Body of pancreas (tissue), 4 donors: ENCODE data around the gene P2RX6.

Experiments
- CTCF ChIP-seq, 7 experiments: fragments of 450-650 bp in 4 of 7; fragments of 200-600 bp in 3 of 7; sonication (generic) in 3 of 7; IDR thresholded peaks; one replicate each; pipeline ENCODE4 v1.5.1; 2016 to 2019; ENCODE audit warnings: antibody characterized with exemption in 7 of 7
- POLR2A ChIP-seq, 3 donors: fragments of 450-650 bp; IDR thresholded peaks; one replicate each; pipeline ENCODE4 v1.6.1; 2016; ENCODE audit warnings: antibody characterized with exemption in 3 of 3, mild to moderate bottlenecking in 2 of 3

GRCh38 chr22:20991252-20992055 lies 23.5 kb upstream of the P2RX6 start:
- TF ChIP-seq CTCF (IDR thresholded peaks at IDR 0.05) (no peak), POLR2A (IDR thresholded peaks at IDR 0.05) (no peak)
